ENCODE results near the gene INPP5E. TPM values are rescaled to one million over a fixed set of nuclear protein-coding genes. Genes with fewer than 3 reads are reported as not detected.

The INPP5E gene
- total RNA-seq, 1 donor from 2014 or later = 23.3 TPM

GRCh38 chr9:136454026-136454796, 14.6 kb upstream of the INPP5E start:
- H3K36me3 Mint-ChIP-seq = peaks cover 42% of the 10 kb centered on the region
- H3K27ac Mint-ChIP-seq = no peak overlapping the region

GRCh38 chr9:136453326-136453725, 13.7 kb upstream of the INPP5E start:
- no peak overlapping the region for H3K27ac Mint-ChIP-seq
- no peaks in the 10 kb centered on the region for H3K27me3 Mint-ChIP-seq (ENCODE audit: low read depth)

More at GRCh38 chr9:136454026-136454796, 14.6 kb upstream of the INPP5E start:
- Mint-ChIP-seq H3K4me1 (no peaks in the 10 kb centered on the region), H3K4me3 (no peak overlapping the region), H3K27me3 (ENCODE audit: low read depth) (no peaks in the 10 kb centered on the region), H3K9me3 (no peaks in the 10 kb centered on the region)
- DNase-seq (ENCODE audit: low spot score in 2 of 2, unreplicated experiment in 2 of 2) = no peak
- no peak for TF ChIP-seq CTCF (IDR thresholded peaks at IDR 0.05; ENCODE audit: unreplicated experiment)

GRCh38 chr9:136451221-136451877, 11.7 kb upstream of the INPP5E start:
- Mint-ChIP-seq H3K9me3 (no peaks in the 10 kb centered on the region), H3K36me3 (peaks cover 43% of the 10 kb centered on the region)
- DNase-seq (ENCODE audit: low spot score in 2 of 2, unreplicated experiment in 2 of 2) = no peak

More at GRCh38 chr9:136453326-136453725, 13.7 kb upstream of the INPP5E start:
- no peak for TF ChIP-seq CTCF (IDR thresholded peaks at IDR 0.05; ENCODE audit: unreplicated experiment)
- Mint-ChIP-seq H3K36me3 (peaks cover 36% of the 10 kb centered on the region), H3K4me3 (no peak overlapping the region), H3K9me3 (no peaks in the 10 kb centered on the region), H3K4me1 (no peaks in the 10 kb centered on the region)
- no peak for DNase-seq (ENCODE audit: low spot score in 2 of 2, unreplicated experiment in 2 of 2)

GRCh38 chr9:136448655-136449054, 9.0 kb upstream of the INPP5E start:
- no peak for DNase-seq (ENCODE audit: low spot score in 2 of 2, unreplicated experiment in 2 of 2)
- Mint-ChIP-seq H3K27ac (no peak overlapping the region), H3K4me1 (no peaks in the 10 kb centered on the region), H3K4me3 (no peak overlapping the region), H3K9me3 (no peaks in the 10 kb centered on the region), H3K36me3 (peaks cover 35% of the 10 kb centered on the region), H3K27me3 (ENCODE audit: low read depth) (no peaks in the 10 kb centered on the region)
- no peak for TF ChIP-seq CTCF (IDR thresholded peaks at IDR 0.05; ENCODE audit: unreplicated experiment)

More at GRCh38 chr9:136451221-136451877, 11.7 kb upstream of the INPP5E start:
- Mint-ChIP-seq H3K4me1 (no peaks in the 10 kb centered on the region), H3K4me3 (no peak overlapping the region), H3K27me3 (ENCODE audit: low read depth) (no peaks in the 10 kb centered on the region), H3K27ac (no peak overlapping the region)
- no peak for TF ChIP-seq CTCF (IDR thresholded peaks at IDR 0.05; ENCODE audit: unreplicated experiment)

GRCh38 chr9:136447173-136447778, 7.6 kb upstream of the INPP5E start:
- no peaks in the 10 kb centered on the region for H3K27me3 Mint-ChIP-seq (ENCODE audit: low read depth)
- H3K36me3 Mint-ChIP-seq = peaks cover 31% of the 10 kb centered on the region
- H3K4me3 Mint-ChIP-seq = no peak overlapping the region
- TF ChIP-seq CTCF (IDR thresholded peaks at IDR 0.05; ENCODE audit: unreplicated experiment) = no peak
- H3K27ac Mint-ChIP-seq = no peak overlapping the region
- no peaks in the 10 kb centered on the region for H3K4me1 Mint-ChIP-seq
- no peaks in the 10 kb centered on the region for H3K9me3 Mint-ChIP-seq
- no peak for DNase-seq (ENCODE audit: low spot score in 2 of 2, unreplicated experiment in 2 of 2)
